ENCODE results near the gene SLC37A2. TPM values are rescaled to one million over a fixed set of nuclear protein-coding genes. Genes with fewer than 3 reads are reported as not detected.

The SLC37A2 gene
- total and polyA plus RNA-seq, 2 of the 13 experiments (the other 11 are each of a cell fraction or from before 2014, with no cell fraction given), result 4.6 to 7.1 TPM

DNA sequence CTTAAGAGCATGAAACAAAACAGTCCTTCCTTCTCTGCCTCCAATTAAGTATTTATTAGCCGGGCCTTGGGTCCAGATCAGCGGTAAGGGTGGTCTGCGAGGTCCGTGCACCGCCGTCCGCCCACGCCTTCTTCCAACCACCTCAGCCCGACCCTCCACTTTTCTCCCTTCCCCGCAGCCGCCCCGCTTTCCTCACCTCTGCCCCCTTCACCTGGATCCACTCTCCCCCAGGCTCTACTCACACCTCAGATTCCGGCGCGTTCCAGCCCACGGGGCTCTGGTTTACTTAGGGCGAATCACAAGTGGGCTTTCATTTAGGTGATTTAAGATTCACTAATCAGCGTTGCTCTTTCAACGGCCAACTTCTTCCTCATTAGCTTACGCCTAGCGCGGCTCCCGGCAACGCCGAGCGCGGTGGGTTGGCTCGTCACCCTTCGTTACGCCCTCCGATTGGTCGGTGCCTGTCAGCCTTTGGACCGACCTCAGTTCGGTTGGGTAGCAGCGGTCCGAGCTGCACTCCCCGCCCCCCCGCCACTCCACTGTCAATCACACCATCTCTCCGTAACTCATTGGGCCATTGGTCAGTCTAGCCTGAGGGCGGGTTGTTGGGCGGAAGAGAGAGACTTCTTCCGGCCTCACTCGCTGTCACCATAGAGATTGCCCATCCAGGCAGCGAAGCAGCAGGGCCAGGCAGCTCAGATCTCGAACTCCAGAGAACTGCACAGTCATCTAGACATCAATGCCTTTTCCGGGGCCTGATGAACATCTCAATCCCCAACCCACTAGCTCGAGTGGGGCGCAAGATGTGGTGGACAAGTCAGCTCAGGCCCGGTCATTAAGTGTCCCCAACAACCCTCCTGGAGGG, 48.5 kb downstream of the SLC37A2 start, which contains the start of gene TMEM218 (continued):
- TF ChIP-seq, protein P1, sequence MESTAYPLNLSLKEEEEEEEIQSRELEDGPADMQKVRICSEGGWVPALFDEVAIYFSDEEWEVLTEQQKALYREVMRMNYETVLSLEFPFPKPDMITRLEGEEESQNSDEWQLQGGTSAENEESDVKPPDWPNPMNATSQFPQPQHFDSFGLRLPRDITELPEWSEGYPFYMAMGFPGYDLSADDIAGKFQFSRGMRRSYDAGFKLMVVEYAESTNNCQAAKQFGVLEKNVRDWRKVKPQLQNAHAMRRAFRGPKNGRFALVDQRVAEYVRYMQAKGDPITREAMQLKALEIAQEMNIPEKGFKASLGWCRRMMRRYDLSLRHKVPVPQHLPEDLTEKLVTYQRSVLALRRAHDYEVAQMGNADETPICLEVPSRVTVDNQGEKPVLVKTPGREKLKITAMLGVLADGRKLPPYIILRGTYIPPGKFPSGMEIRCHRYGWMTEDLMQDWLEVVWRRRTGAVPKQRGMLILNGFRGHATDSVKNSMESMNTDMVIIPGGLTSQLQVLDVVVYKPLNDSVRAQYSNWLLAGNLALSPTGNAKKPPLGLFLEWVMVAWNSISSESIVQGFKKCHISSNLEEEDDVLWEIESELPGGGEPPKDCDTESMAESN (CRISPR knock-in tag; conservative IDR thresholded peaks at IDR 0.05), result 0 out of 2 replicates have a peak, but pooled peaks have one; percentile 40
- TF ChIP-seq NCOA1 (CRISPR knock-in tag; IDR thresholded peaks at IDR 0.05) (0 out of 2 replicates have a peak, but pooled peaks have one; percentile 22), EED (CRISPR knock-in tag; IDR thresholded peaks at IDR 0.05) (0 out of 2 replicates have a peak, but pooled peaks have one; percentile 59), ZNF136 (CRISPR knock-in tag; IDR thresholded peaks at IDR 0.05; ENCODE audit: low read depth) (peak; percentile 79; the same call in 1 of the 2 replicates), RFX1 (IDR thresholded peaks at IDR 0.05) (peak; percentile 74), SALL2 (CRISPR knock-in tag; IDR thresholded peaks at IDR 0.05) (no peak), SAP130 (CRISPR knock-in tag; IDR thresholded peaks at IDR 0.05; ENCODE audit: low read depth) (peak; percentile 66), ZNF335 (CRISPR knock-in tag; IDR thresholded peaks at IDR 0.05) (peak; percentile 22; the same call in 1 of the 2 replicates), NFE2 (CRISPR knock-in tag; IDR thresholded peaks at IDR 0.05) (0 out of 2 replicates have a peak, but pooled peaks have one; percentile 28), RFXANK (CRISPR knock-in tag; IDR thresholded peaks at IDR 0.05) (0 out of 2 replicates have a peak, but pooled peaks have one; percentile 48), KAT7 (CRISPR knock-in tag; IDR thresholded peaks at IDR 0.05; ENCODE audit: borderline replicate concordance) (peak; percentile 59; the same call in 1 of the 2 replicates), POGZ (CRISPR knock-in tag; IDR thresholded peaks at IDR 0.05) (peak; percentile 95), TAF1 (CRISPR knock-in tag; IDR thresholded peaks at IDR 0.05) (peak; percentile 64)
- TF ChIP-seq, protein P2, sequence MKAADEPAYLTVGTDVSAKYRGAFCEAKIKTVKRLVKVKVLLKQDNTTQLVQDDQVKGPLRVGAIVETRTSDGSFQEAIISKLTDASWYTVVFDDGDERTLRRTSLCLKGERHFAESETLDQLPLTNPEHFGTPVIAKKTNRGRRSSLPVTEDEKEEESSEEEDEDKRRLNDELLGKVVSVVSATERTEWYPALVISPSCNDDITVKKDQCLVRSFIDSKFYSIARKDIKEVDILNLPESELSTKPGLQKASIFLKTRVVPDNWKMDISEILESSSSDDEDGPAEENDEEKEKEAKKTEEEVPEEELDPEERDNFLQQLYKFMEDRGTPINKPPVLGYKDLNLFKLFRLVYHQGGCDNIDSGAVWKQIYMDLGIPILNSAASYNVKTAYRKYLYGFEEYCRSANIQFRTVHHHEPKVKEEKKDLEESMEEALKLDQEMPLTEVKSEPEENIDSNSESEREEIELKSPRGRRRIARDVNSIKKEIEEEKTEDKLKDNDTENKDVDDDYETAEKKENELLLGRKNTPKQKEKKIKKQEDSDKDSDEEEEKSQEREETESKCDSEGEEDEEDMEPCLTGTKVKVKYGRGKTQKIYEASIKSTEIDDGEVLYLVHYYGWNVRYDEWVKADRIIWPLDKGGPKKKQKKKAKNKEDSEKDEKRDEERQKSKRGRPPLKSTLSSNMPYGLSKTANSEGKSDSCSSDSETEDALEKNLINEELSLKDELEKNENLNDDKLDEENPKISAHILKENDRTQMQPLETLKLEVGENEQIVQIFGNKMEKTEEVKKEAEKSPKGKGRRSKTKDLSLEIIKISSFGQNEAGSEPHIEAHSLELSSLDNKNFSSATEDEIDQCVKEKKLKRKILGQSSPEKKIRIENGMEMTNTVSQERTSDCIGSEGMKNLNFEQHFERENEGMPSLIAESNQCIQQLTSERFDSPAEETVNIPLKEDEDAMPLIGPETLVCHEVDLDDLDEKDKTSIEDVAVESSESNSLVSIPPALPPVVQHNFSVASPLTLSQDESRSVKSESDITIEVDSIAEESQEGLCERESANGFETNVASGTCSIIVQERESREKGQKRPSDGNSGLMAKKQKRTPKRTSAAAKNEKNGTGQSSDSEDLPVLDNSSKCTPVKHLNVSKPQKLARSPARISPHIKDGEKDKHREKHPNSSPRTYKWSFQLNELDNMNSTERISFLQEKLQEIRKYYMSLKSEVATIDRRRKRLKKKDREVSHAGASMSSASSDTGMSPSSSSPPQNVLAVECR (CRISPR knock-in tag; IDR thresholded peaks at IDR 0.05; ENCODE audit: borderline replicate concordance), result peak; percentile 64; the same call in 1 of the 2 replicates
- TF ChIP-seq, protein P3, sequence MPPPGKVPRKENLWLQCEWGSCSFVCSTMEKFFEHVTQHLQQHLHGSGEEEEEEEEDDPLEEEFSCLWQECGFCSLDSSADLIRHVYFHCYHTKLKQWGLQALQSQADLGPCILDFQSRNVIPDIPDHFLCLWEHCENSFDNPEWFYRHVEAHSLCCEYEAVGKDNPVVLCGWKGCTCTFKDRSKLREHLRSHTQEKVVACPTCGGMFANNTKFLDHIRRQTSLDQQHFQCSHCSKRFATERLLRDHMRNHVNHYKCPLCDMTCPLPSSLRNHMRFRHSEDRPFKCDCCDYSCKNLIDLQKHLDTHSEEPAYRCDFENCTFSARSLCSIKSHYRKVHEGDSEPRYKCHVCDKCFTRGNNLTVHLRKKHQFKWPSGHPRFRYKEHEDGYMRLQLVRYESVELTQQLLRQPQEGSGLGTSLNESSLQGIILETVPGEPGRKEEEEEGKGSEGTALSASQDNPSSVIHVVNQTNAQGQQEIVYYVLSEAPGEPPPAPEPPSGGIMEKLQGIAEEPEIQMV (CRISPR knock-in tag; IDR thresholded peaks at IDR 0.05; ENCODE audit: low read depth), result peak; percentile 21; the same call in 1 of the 2 replicates
- TF ChIP-seq, protein P4, sequence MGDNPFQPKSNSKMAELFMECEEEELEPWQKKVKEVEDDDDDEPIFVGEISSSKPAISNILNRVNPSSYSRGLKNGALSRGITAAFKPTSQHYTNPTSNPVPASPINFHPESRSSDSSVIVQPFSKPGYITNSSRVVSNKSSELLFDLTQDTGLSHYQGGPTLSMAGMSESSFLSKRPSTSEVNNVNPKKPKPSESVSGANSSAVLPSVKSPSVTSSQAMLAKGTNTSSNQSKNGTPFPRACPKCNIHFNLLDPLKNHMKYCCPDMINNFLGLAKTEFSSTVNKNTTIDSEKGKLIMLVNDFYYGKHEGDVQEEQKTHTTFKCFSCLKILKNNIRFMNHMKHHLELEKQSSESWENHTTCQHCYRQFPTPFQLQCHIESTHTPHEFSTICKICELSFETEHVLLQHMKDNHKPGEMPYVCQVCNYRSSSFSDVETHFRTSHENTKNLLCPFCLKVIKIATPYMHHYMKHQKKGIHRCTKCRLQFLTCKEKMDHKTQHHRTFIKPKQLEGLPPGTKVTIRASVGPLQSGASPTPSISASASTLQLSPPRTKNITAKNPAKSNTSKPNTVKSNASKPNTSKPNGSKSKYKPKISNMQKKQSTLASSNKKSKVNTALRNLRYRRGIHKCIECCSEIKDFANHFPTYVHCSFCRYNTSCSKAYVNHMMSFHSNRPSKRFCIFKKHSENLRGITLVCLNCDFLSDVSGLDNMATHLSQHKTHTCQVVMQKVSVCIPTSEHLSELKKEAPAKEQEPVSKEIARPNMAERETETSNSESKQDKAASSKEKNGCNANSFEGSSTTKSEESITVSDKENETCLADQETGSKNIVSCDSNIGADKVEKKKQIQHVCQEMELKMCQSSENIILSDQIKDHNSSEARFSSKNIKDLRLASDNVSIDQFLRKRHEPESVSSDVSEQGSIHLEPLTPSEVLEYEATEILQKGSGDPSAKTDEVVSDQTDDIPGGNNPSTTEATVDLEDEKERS (CRISPR knock-in tag; IDR thresholded peaks at IDR 0.05), result peak; percentile 55; the same call in 1 of the 2 replicates
